ENCODE data around the gene LCN1. TPM values are rescaled to one million over a fixed set of nuclear protein-coding genes. Genes with fewer than 3 reads are reported as not detected.

LCN1 gene
- total and polyA plus RNA-seq, 2 of the 8 experiments (the other 6 are each of a cell fraction or from before 2014, with no cell fraction given): not detected

- Histone ChIP-seq H3K79me2 (ENCODE audit: control insufficient read depth in 1 of 2, insufficient read depth in 2 of 2, low read length in 2 of 2) (no peaks in the 10 kb centered on the region), H3K9ac (replicated peaks in 1 of 4; ENCODE audit: extremely low read depth in 1 of 4, low read depth in 3 of 4, low read length in 3 of 4) (no peak overlapping the region), H3K14ac (ENCODE audit: insufficient read length) (no peak overlapping the region), H4K91ac (replicated peaks; ENCODE audit: insufficient read length, low read length) (no peak overlapping the region), H3K4me1 (replicated peaks in 1 of 4; ENCODE audit: control insufficient read depth in 3 of 4, insufficient read depth in 4 of 4, low read length in 3 of 4) (peaks cover 0 to 3% (median 0%) of the 10 kb centered on the region in 4 experiments; a peak in 2 of 7 replicates), H2BK20ac (ENCODE audit: low read length) (no peak overlapping the region), H3K36me3 (ENCODE audit: control insufficient read depth in 2 of 4, insufficient read depth in 4 of 4, low read length in 3 of 4) (no peaks in the 10 kb centered on the region), H2BK12ac (ENCODE audit: low read depth, low read length) (no peak overlapping the region), H2BK15ac (ENCODE audit: low read length) (no peak overlapping the region), H4K5ac (ENCODE audit: insufficient read length, low read depth, low read length) (no peak overlapping the region), H3K27me3 (replicated peaks in 1 of 4; ENCODE audit: control insufficient read depth in 3 of 4, extremely low read depth in 1 of 4, insufficient read depth in 3 of 4, low read length in 3 of 4) (no peaks in the 10 kb centered on the region; a peak in 1 of 7 replicates), H3K23me2 (ENCODE audit: low read depth, low read length) (no peaks in the 10 kb centered on the region; the same call in 1 of the 2 replicates), H3K56ac (replicated peaks; ENCODE audit: insufficient read length, low read depth, low read length) (no peak overlapping the region), H2BK5ac (ENCODE audit: low read depth, low read length) (no peak overlapping the region), H2AFZ (ENCODE audit: low read length) (no peak overlapping the region), H3K4me2 (ENCODE audit: insufficient read depth in 1 of 2, low read depth in 2 of 2, low read length in 2 of 2) (no peak overlapping the region), H4K8ac (ENCODE audit: extremely low read depth, insufficient read depth, low read length) (no peak overlapping the region), H2AK5ac (ENCODE audit: low read depth, low read length) (no peak overlapping the region), H3K9me3 (ENCODE audit: insufficient read depth in 2 of 2, low read depth in 1 of 2, low read length in 1 of 2) (no peaks in the 10 kb centered on the region), H3K79me1 (ENCODE audit: low read depth, low read length) (no peaks in the 10 kb centered on the region), H3K27ac (ENCODE audit: low read depth, low read length) (no peak overlapping the region), H3K23ac (ENCODE audit: insufficient read length) (no peak overlapping the region), H2BK120ac (replicated peaks; ENCODE audit: low read depth, low read length) (no peak overlapping the region), H3K4ac (replicated peaks; ENCODE audit: insufficient read length, low read depth, low read length) (no peak overlapping the region), H4K20me1 (replicated peaks in 1 of 2; ENCODE audit: control insufficient read depth in 1 of 2, insufficient read depth in 2 of 2, low read length in 2 of 2) (no peaks in the 10 kb centered on the region), H3K4me3 (ENCODE audit: extremely low read depth in 1 of 4, insufficient read depth in 2 of 4, low read depth in 3 of 4, low read length in 4 of 4) (no peak overlapping the region), H3K18ac (ENCODE audit: extremely low read depth, low read length) (no peak overlapping the region)
- ChIA-PET CTCF (ENCODE audit: partially characterized antibody) (interaction anchor here (0.8 to 1.1 kb wide), 4 partner anchors 10 to 118 kb away, joined by 3 to 4 read pairs (median 3); no protein-coding TSS in a partner anchor), POLR2A (ENCODE audit: partially characterized antibody) (no interaction called here)
- no peak for TF ChIP-seq SIRT6 (IDR thresholded peaks at IDR 0.05; ENCODE audit: low read length)
- TF ChIP-seq RFX5 (IDR thresholded peaks at IDR 0.05; ENCODE audit: borderline replicate concordance, low read depth, low read length): no peak
- TF ChIP-seq CEBPB (IDR thresholded peaks at IDR 0.05; ENCODE audit: low read depth, low read length): no peak
- no peak for TF ChIP-seq TEAD4 (IDR thresholded peaks at IDR 0.05; ENCODE audit: low read depth, low read length)
- TF ChIP-seq KDM5A (IDR thresholded peaks at IDR 0.05; ENCODE audit: low read length): no peak
- TF ChIP-seq CBX5 (IDR thresholded peaks at IDR 0.05; ENCODE audit: low read depth, low read length): no peak
- no peak for TF ChIP-seq FOSL1 (IDR thresholded peaks at IDR 0.05; ENCODE audit: insufficient read depth, low read depth, low read length)
- TF ChIP-seq, protein P1, sequence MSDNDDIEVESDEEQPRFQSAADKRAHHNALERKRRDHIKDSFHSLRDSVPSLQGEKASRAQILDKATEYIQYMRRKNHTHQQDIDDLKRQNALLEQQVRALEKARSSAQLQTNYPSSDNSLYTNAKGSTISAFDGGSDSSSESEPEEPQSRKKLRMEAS (IDR thresholded peaks at IDR 0.05): no peak
- WGBS, 2 experiments (ENCODE audit: extremely low coverage in 1 of 2, insufficient coverage in 1 of 2, insufficient read length in 1 of 2, insufficient replicate concordance in 2 of 2, low coverage in 1 of 2, low lambda C conversion rate in 2 of 2, missing lambda C conversion rate in 1 of 2): 88% methylated on average over 4 of the region's 4 CpGs; no CpG with 5 or more reads in 1 of the 2 experiments
- no peak for DNase-seq (ENCODE audit: low read depth in 1 of 2, low spot score in 2 of 2)
- FAIRE-seq: no peak
These were observed 33.5 kb downstream of the LCN1 start for GRCh38 chr9:135554718-135555117.

All from H1 (cell line).